MM.1S (cell line): ENCODE results near the gene SYCP1.

Source experiments
- DNase-seq: peaks from one replicate; pipeline ENCODE4 v3.0.0-alpha.2; 2015
- H2AFZ ChIP-seq: fragments of 300-600 bp; sonication (generic); 2 replicates; pipeline ENCODE4 v1.6.0; 2016; ENCODE audit warnings: antibody characterized with exemption, low read length
- H3F3A ChIP-seq: fragments of 300-600 bp; sonication (generic); 2 replicates; pipeline ENCODE4 v1.6.1; 2016; ENCODE audit warnings: mild to moderate bottlenecking, antibody characterized with exemption, low read length, moderate library complexity, mixed read lengths; ENCODE audit not compliant: insufficient read depth
- H3K27ac ChIP-seq: fragments of 300-600 bp; sonication (generic); 2 replicates; pipeline ENCODE4 v1.5.1; 2016; ENCODE audit warnings: mild to moderate bottlenecking, low read length
- H3K27me3 ChIP-seq: fragments of 300-600 bp; sonication (generic); replicated peaks from 2 replicates; pipeline ENCODE4 v1.6.0; 2016; ENCODE audit warnings: low read length; ENCODE audit not compliant: insufficient read depth
- H3K36me3 ChIP-seq: fragments of 300-600 bp; sonication (generic); replicated peaks from 2 replicates; pipeline ENCODE4 v1.6.1; 2016; ENCODE audit warnings: mild to moderate bottlenecking, low read length, mixed read lengths; ENCODE audit not compliant: insufficient read depth
- H3K4me1 ChIP-seq: fragments of 300-600 bp; sonication (generic); 2 replicates; pipeline ENCODE4 v1.6.1; 2016; ENCODE audit warnings: low read length, mixed read lengths
- H3K4me2 ChIP-seq: fragments of 300-600 bp; sonication (generic); 2 replicates; pipeline ENCODE4 v1.6.0; 2016; ENCODE audit warnings: low read depth, low read length
- H3K4me3 ChIP-seq: fragments of 300-600 bp; sonication (generic); 2 replicates; pipeline ENCODE4 v1.5.1; 2016; ENCODE audit warnings: low read length, mixed read lengths
- H3K79me2 ChIP-seq: fragments of 300-600 bp; sonication (generic); 2 replicates; pipeline ENCODE4 v1.6.1; 2016; ENCODE audit warnings: mixed run types, low read length, mixed read lengths
- H3K9ac ChIP-seq: fragments of 300-600 bp; sonication (generic); 2 replicates; pipeline ENCODE4 v1.6.1; 2016; ENCODE audit warnings: low read length, mixed read lengths
- H3K9me2 ChIP-seq: fragments of 300-600 bp; sonication (generic); replicated peaks from 2 replicates; pipeline ENCODE4 v1.6.1; 2016; ENCODE audit warnings: mild to moderate bottlenecking, low read length, mixed read lengths; ENCODE audit not compliant: insufficient read depth
- H3K9me3 ChIP-seq: fragments of 300-600 bp; sonication (generic); replicated peaks from 2 replicates; pipeline ENCODE4 v1.6.1; 2016; ENCODE audit warnings: mild to moderate bottlenecking, low read length, mixed read lengths; ENCODE audit not compliant: insufficient read depth
- H4K20me1 ChIP-seq: fragments of 300-600 bp; sonication (generic); 2 replicates; pipeline ENCODE4 v1.6.1; 2016; ENCODE audit warnings: mild to moderate bottlenecking, low read length, moderate library complexity, mixed read lengths; ENCODE audit not compliant: insufficient read depth
- EZH2 ChIP-seq: fragments of 300-600 bp; sonication (generic); optimal IDR thresholded peaks from 2 replicates; pipeline ENCODE3; 2017; ENCODE audit warnings: low read depth, mild to moderate bottlenecking, antibody characterized with exemption, low read length, mixed read lengths
- EZH2phosphoT487 ChIP-seq: fragments of 300-600 bp; sonication (generic); IDR thresholded peaks from 2 replicates; pipeline ENCODE4 v1.6.1; 2018; ENCODE audit warnings: antibody characterized with exemption, low read length
- TF ChIP-seq, protein P1 (sequence below): fragments of 300-600 bp; sonication (generic); IDR thresholded peaks from 2 replicates; pipeline ENCODE4 v1.5.1; 2016; ENCODE audit warnings: antibody characterized with exemption, low read length, mixed read lengths

Gene SYCP1

DNA sequence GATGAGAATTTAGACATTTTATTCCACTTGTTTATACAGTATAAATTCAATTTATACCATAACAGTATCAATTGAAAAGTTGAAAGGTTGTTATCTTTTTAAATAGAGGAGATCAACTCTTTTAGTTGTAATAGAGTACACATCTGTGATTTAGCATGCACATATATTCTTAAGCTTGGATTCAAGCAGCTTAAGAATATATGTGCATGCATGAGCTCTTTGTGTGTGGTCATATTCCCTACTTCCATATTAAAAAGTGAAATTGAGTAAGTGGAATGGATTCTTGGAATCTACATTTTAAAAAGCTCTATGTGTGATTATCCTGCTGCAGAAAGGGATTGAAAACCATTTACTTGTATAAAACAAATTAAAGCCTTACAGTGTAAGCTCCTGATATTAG lies 71.9 kb downstream of the SYCP1 start:
- Histone ChIP-seq H3K9me3 (no peaks in the 10 kb centered on the region), H3K27ac (no peak overlapping the region), H3F3A (peaks cover 3% of the 10 kb centered on the region; the same call in 1 of the 2 replicates), H3K27me3 (no peaks in the 10 kb centered on the region), H3K9ac (no peak overlapping the region), H3K4me2 (no peak overlapping the region), H3K36me3 (no peaks in the 10 kb centered on the region), H3K9me2 (no peaks in the 10 kb centered on the region), H2AFZ (no peak overlapping the region), H4K20me1 (no peaks in the 10 kb centered on the region), H3K79me2 (no peaks in the 10 kb centered on the region), H3K4me3 (no peak overlapping the region), H3K4me1 (no peaks in the 10 kb centered on the region)
- no peak for DNase-seq
- TF ChIP-seq EZH2: no peak
- TF ChIP-seq EZH2phosphoT487: no peak
- TF ChIP-seq, protein P1, sequence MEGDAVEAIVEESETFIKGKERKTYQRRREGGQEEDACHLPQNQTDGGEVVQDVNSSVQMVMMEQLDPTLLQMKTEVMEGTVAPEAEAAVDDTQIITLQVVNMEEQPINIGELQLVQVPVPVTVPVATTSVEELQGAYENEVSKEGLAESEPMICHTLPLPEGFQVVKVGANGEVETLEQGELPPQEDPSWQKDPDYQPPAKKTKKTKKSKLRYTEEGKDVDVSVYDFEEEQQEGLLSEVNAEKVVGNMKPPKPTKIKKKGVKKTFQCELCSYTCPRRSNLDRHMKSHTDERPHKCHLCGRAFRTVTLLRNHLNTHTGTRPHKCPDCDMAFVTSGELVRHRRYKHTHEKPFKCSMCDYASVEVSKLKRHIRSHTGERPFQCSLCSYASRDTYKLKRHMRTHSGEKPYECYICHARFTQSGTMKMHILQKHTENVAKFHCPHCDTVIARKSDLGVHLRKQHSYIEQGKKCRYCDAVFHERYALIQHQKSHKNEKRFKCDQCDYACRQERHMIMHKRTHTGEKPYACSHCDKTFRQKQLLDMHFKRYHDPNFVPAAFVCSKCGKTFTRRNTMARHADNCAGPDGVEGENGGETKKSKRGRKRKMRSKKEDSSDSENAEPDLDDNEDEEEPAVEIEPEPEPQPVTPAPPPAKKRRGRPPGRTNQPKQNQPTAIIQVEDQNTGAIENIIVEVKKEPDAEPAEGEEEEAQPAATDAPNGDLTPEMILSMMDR: no peak

DNA sequence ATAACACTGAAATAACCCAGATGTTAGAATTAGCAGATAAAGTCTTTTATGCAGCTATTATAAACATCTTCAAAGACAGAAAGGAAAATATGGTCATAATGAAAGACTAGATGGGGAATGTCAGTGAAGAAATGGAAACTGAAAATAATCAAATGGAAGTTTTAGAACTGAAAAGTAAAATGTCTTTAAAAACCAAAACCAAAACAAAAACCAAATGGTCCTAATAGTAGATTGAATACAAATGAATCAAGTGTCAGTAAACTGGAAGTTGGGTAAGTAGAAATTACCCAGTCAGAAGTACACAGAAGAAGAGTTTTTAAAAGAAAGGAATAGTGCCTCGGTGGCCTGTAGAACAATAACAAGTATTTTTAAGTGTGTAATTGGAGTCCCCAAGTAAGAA lies 72.7 kb downstream of the SYCP1 start:
- no peaks in the 10 kb centered on the region for H3K9me3 ChIP-seq
- no peaks in the 10 kb centered on the region for H3K79me2 ChIP-seq
- H3K4me1 ChIP-seq: no peaks in the 10 kb centered on the region
- no peak overlapping the region for H3K9ac ChIP-seq
- H3F3A ChIP-seq: peaks cover 3% of the 10 kb centered on the region; the same call in 1 of the 2 replicates
- no peak overlapping the region for H3K27ac ChIP-seq
- H2AFZ ChIP-seq: no peak overlapping the region
- DNase-seq: no peak
- no peaks in the 10 kb centered on the region for H3K36me3 ChIP-seq
- TF ChIP-seq, protein P1: no peak
- TF ChIP-seq EZH2: no peak
- no peak for TF ChIP-seq EZH2phosphoT487
- no peaks in the 10 kb centered on the region for H3K9me2 ChIP-seq
- no peaks in the 10 kb centered on the region for H4K20me1 ChIP-seq
- H3K27me3 ChIP-seq: no peaks in the 10 kb centered on the region
- no peak overlapping the region for H3K4me2 ChIP-seq
- H3K4me3 ChIP-seq: no peak overlapping the region

DNA sequence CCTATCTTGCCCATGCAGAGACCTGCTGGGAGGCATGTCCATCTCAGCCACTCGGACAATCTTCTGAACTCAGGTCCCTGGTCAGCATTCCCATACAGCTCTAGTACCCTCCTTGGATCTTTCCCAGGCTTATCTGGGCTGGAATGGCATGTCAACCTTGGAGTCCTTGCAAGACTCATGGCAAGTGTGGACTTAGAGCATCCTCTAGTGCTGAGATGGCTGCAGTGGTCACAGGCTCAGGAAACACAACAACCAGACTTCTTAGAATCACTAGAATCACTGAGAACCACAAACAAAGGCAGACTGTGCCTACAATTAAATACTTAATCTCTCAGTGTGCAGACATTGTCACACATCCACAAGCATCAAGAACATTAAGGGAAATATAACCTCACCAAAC lies 101.9 kb downstream of the SYCP1 start:
- TF ChIP-seq, protein P1: peak; percentile 19; the same call in 1 of the 2 replicates
- TF ChIP-seq EZH2phosphoT487 (no peak), EZH2 (no peak)
- H3K4me1 ChIP-seq: no peaks in the 10 kb centered on the region
- H3K9me2 ChIP-seq: no peaks in the 10 kb centered on the region
- H3K79me2 ChIP-seq: no peaks in the 10 kb centered on the region
- no peak overlapping the region for H3K4me2 ChIP-seq
- H4K20me1 ChIP-seq: no peaks in the 10 kb centered on the region
- H3K36me3 ChIP-seq: no peaks in the 10 kb centered on the region
- H3K4me3 ChIP-seq: no peak overlapping the region
- no peak overlapping the region for H3K9ac ChIP-seq
- H3K27ac ChIP-seq: no peak overlapping the region
- no peaks in the 10 kb centered on the region for H3K27me3 ChIP-seq
- H2AFZ ChIP-seq: no peak overlapping the region
- no peaks in the 10 kb centered on the region for H3K9me3 ChIP-seq
- no peaks in the 10 kb centered on the region for H3F3A ChIP-seq
- DNase-seq: peak; percentile 6
